ENCODE results near the gene ADAMTS2.

DNA sequence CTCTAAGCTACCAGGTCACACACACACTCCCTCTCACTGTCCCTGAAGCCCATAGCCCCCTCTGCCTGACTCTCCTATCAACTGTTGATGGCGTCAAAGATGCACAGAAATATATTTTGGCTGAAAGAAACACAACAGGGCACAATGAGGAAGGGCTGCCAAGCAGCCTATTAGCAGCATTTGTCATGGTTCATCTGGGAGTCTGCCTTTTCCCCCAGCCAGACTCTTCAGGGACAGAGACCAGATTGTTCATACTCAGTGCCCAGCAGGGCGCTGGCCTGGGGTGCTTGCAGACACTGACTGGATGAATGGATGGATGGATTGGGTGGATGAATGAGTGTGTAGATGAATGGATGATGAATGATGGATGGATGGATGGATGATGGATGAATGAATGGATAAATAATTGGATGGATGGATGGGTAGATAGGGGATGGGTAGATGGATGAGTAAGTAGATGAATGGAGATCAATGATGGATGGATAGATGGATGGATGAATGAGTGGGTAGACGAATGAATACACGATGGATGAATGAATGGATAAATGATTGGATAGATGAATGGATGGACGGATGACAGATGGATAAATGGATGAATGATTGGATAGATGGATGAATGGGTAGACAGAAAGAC is 90.5 kb downstream of the ADAMTS2 start:
- TF ChIP-seq CTCF (conservative IDR thresholded peaks at IDR 0.05; ENCODE audit: low read depth, low read length), result no peak
- TF ChIP-seq EZH2phosphoT487 (IDR thresholded peaks at IDR 0.05; ENCODE audit: borderline replicate concordance, low read length), result no peak
- TF ChIP-seq EZH2 (IDR thresholded peaks at IDR 0.05; ENCODE audit: low read length, unreplicated experiment), result no peak
